ENCODE measurements around the gene OXER1.
"Not testable (repeated sequence)": the region's sequence is repeated elsewhere in the genome, so short reads cannot be mapped to it uniquely, and the experiment has no call there.

Gene OXER1

GRCh38 chr2:42747422-42747821, 16.5 kb downstream of the OXER1 start:
- no peak for DNase-seq

- DNase-seq: no peak
Measured at GRCh38 chr2:42744545-42745082, 19.3 kb downstream of the OXER1 start.

- no peak for DNase-seq
Measured at GRCh38 chr2:42743659-42743990, 20.3 kb downstream of the OXER1 start.

- DNase-seq: no peak
Measured at GRCh38 chr2:42742740-42743658, 20.9 kb downstream of the OXER1 start.

- no peak for DNase-seq
Measured at GRCh38 chr2:42741140-42741539, 22.8 kb downstream of the OXER1 start.

GRCh38 chr2:42736598-42737322, 27.2 kb downstream of the OXER1 start:
- no peak for DNase-seq

- no peak for DNase-seq
Measured at GRCh38 chr2:42733852-42734251, 30.1 kb downstream of the OXER1 start.

GRCh38 chr2:42731316-42731715, 32.6 kb downstream of the OXER1 start:
- not testable (repeated sequence) for DNase-seq

- DNase-seq: no peak
Measured at GRCh38 chr2:42726680-42727079, 37.3 kb downstream of the OXER1 start.

GRCh38 chr2:42725657-42726056, 38.3 kb downstream of the OXER1 start:
- no peak for DNase-seq

- no peak for DNase-seq
Measured at GRCh38 chr2:42724886-42725285, 39.0 kb downstream of the OXER1 start.

- DNase-seq: no peak
Measured at GRCh38 chr2:42723465-42723864, 40.5 kb downstream of the OXER1 start.

GRCh38 chr2:42722320-42723190, 41.4 kb downstream of the OXER1 start:
- no peak for DNase-seq

GRCh38 chr2:42721898-42722297, 42.0 kb downstream of the OXER1 start:
- no peak for DNase-seq

GRCh38 chr2:42714686-42715085, 49.2 kb downstream of the OXER1 start:
- no peak for DNase-seq

GRCh38 chr2:42713920-42714319, 50.0 kb downstream of the OXER1 start:
- no peak for DNase-seq

GRCh38 chr2:42712934-42713333, 51.0 kb downstream of the OXER1 start:
- no peak for DNase-seq

All from NCI-H1436 treated with DMSO at 0.1 percent for 48 hours (cell line).